GM12874 (cell line): ENCODE results near the gene FAM117B.

Experiments
- TF ChIP-seq, protein P1 (sequence below): IDR thresholded peaks from 2 replicates; pipeline ENCODE4 v1.5.1; 2011; ENCODE audit warnings: low read depth, mild to moderate bottlenecking, control low read depth, low read length, moderate library complexity; ENCODE audit not compliant: insufficient read depth

Gene FAM117B

DNA sequence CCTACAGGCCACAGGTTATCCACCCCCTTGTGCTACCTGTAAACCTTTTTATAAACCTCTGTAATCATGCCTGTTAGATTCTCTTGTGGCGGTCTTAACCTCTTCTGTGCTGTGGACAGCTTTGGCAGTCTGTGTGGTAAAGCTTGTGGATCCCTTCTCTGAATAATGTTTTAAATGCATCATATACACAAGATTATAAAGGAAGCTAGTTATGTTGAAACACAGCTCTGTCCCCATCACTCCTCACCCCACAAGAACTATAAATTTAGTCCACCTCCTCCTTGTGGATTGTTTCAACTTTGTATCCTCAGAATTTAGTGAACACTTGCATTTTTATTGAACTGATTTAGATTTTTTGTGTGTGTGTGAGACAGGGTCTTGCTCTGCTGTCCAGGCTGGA, 129.1 kb downstream of the FAM117B start:
- TF ChIP-seq, protein P1, sequence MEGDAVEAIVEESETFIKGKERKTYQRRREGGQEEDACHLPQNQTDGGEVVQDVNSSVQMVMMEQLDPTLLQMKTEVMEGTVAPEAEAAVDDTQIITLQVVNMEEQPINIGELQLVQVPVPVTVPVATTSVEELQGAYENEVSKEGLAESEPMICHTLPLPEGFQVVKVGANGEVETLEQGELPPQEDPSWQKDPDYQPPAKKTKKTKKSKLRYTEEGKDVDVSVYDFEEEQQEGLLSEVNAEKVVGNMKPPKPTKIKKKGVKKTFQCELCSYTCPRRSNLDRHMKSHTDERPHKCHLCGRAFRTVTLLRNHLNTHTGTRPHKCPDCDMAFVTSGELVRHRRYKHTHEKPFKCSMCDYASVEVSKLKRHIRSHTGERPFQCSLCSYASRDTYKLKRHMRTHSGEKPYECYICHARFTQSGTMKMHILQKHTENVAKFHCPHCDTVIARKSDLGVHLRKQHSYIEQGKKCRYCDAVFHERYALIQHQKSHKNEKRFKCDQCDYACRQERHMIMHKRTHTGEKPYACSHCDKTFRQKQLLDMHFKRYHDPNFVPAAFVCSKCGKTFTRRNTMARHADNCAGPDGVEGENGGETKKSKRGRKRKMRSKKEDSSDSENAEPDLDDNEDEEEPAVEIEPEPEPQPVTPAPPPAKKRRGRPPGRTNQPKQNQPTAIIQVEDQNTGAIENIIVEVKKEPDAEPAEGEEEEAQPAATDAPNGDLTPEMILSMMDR: no peak

DNA sequence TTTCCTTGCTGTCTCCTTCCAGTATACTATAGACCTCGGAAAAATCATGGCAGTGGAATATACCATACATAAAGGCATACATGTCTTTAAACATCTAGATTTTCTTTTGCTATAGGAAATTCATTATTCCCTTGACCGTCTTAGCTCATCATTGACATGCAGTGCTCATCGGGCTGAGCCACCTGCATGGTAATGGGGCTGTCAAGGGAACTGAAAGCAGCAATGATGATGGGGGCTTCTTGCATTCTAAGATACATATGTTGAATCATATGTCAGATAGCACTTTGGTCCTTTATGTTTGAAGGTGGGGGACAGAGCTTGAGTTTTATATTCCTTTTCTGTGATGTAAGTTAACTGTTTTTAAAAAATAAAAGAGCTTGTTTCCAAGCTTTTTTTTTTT, 130.2 kb downstream of the FAM117B start:
- TF ChIP-seq, protein P1: no peak

GRCh38 chr2:202765436-202765835, 130.7 kb downstream of the FAM117B start:
- TF ChIP-seq, protein P1: no peak

DNA sequence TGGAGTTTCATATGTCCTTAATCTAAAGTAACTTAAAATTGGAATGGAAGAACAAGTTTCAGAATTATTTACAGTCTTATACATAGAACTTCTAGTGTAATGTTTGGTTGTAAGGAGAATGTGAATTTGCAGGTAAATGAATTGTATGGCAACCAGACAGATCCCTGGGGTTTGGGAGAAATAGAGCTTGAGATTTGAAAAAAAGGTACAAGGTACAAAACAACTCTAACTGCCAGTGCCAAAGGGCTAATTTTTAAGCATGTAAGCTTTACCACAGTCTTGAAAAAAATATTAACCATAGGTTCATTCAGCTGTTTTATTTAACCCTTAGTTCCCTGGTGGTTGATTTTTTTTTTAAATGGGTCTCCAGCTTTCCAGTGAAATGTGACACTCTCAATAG, 133.5 kb downstream of the FAM117B start:
- TF ChIP-seq, protein P1: no peak

GRCh38 chr2:202769201-202769600, 134.4 kb downstream of the FAM117B start:
- TF ChIP-seq, protein P1: no peak

DNA sequence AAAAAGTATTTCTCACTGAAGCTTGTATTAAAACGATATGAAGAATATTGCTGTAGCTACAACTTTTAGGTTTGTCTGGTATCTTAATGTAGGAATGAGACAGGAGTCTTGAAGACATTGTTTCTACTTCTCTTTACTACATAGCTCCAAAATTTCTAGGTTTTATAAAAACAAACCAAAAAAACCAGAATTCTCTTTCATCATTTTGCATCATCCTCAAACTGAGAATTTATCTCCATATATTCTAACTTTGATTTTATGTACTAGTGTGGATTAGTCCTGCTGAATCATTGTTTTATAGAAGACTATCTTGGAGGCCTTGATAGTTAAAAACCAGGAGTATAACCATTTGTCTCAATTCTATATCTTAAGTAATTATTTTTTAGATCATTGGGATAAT, 136.6 kb downstream of the FAM117B start:
- TF ChIP-seq, protein P1: no peak

GRCh38 chr2:202771741-202772460, 137.1 kb downstream of the FAM117B start:
- TF ChIP-seq, protein P1: no peak
